Glutamatergic neuron (in vitro differentiated cells): ENCODE data around the gene EGR1. TPM values are rescaled to one million over a fixed set of nuclear protein-coding genes. Genes with fewer than 3 reads are reported as not detected.

Experiments
- DNase-seq: peaks from one replicate; pipeline ENCODE4 v3.0.0; 2022
- H3K27ac Mint-ChIP-seq: one replicate; pipeline ENCODE4 v1.8.0; 2020; ENCODE audit warnings: mild to moderate bottlenecking, mixed read lengths, inconsistent platforms; ENCODE audit not compliant: unreplicated experiment
- H3K27me3 Mint-ChIP-seq: one replicate; pipeline ENCODE4 v1.8.0; 2020; ENCODE audit warnings: mild to moderate bottlenecking, moderate library complexity, mixed read lengths, inconsistent platforms; ENCODE audit not compliant: unreplicated experiment
- H3K36me3 Mint-ChIP-seq: one replicate; pipeline ENCODE4 v1.8.0; 2020; ENCODE audit warnings: mild to moderate bottlenecking, mixed read lengths, inconsistent platforms; ENCODE audit not compliant: unreplicated experiment
- H3K4me1 Mint-ChIP-seq: one replicate; pipeline ENCODE4 v1.8.0; 2020; ENCODE audit warnings: mild to moderate bottlenecking, low read depth, mixed read lengths, inconsistent platforms; ENCODE audit not compliant: unreplicated experiment
- H3K4me3 Mint-ChIP-seq: one replicate; pipeline ENCODE4 v1.8.0; 2020; ENCODE audit warnings: mild to moderate bottlenecking, mixed read lengths, inconsistent platforms; ENCODE audit not compliant: unreplicated experiment
- H3K9me3 Mint-ChIP-seq: one replicate; pipeline ENCODE4 v1.8.0; 2020; ENCODE audit warnings: mild to moderate bottlenecking, moderate library complexity, mixed read lengths, inconsistent platforms; ENCODE audit not compliant: unreplicated experiment
- CTCF ChIP-seq: fragments of 200-600 bp; sonication (generic); IDR thresholded peaks from one replicate; pipeline ENCODE4 v1.5.0; 2021; ENCODE audit not compliant: partially characterized antibody, unreplicated experiment
- total RNA-seq: library from RNA; stranded (reverse); fragmentation: NEBNext Ultra II Directional; extraction: Animal tissue kit (Norgen Biotek cat#: 25700); gene quantifications from one replicate; pipeline ENCODE4 v1.2.1, GENCODE V29; 2021; ENCODE audit not compliant: unreplicated experiment

The EGR1 gene
- total RNA-seq, 1 donor from 2014 or later, result 1.3 TPM

- H3K27ac Mint-ChIP-seq, result peak overlapping the region; percentile 90
- H3K4me3 Mint-ChIP-seq, result peak overlapping the region; percentile 88
- H3K36me3 Mint-ChIP-seq, result peaks cover 5% of the 10 kb centered on the region
- TF ChIP-seq CTCF, result peak; percentile 92
- peak; percentile 97 for DNase-seq
- H3K4me1 Mint-ChIP-seq, result peaks cover 7% of the 10 kb centered on the region
- peaks cover 11% of the 10 kb centered on the region for H3K9me3 Mint-ChIP-seq
- H3K27me3 Mint-ChIP-seq, result peaks cover 15% of the 10 kb centered on the region
Observed at GRCh38 chr5:138464008-138464387, 1.3 kb upstream of the EGR1 start.

GRCh38 chr5:138464388-138465260, 655 bp upstream of the EGR1 start:
- H3K36me3 Mint-ChIP-seq, result peaks cover 5% of the 10 kb centered on the region
- H3K27me3 Mint-ChIP-seq, result peaks cover 15% of the 10 kb centered on the region
- H3K4me3 Mint-ChIP-seq, result peak overlapping the region; percentile 88
- peaks cover 10% of the 10 kb centered on the region for H3K9me3 Mint-ChIP-seq
- TF ChIP-seq CTCF, result peak; percentile 65
- H3K27ac Mint-ChIP-seq, result peak overlapping the region; percentile 86
- peak; percentile 95 for DNase-seq
- H3K4me1 Mint-ChIP-seq, result peaks cover 5% of the 10 kb centered on the region

GRCh38 chr5:138466125-138466899, 1.0 kb downstream of the EGR1 start:
- H3K36me3 Mint-ChIP-seq, result peaks cover 5% of the 10 kb centered on the region
- H3K27ac Mint-ChIP-seq, result no peak overlapping the region
- peaks cover 15% of the 10 kb centered on the region for H3K27me3 Mint-ChIP-seq
- peaks cover 4% of the 10 kb centered on the region for H3K4me1 Mint-ChIP-seq
- TF ChIP-seq CTCF, result no peak
- peaks cover 5% of the 10 kb centered on the region for H3K9me3 Mint-ChIP-seq
- DNase-seq, result no peak
- H3K4me3 Mint-ChIP-seq, result peak overlapping the region; percentile 79

- DNase-seq, result no peak
- peak overlapping the region; percentile 79 for H3K4me3 Mint-ChIP-seq
- peaks cover 5% of the 10 kb centered on the region for H3K36me3 Mint-ChIP-seq
- H3K9me3 Mint-ChIP-seq, result peaks cover 5% of the 10 kb centered on the region
- H3K27ac Mint-ChIP-seq, result peak overlapping the region; percentile 11
- no peaks in the 10 kb centered on the region for H3K4me1 Mint-ChIP-seq
- no peak for TF ChIP-seq CTCF
- H3K27me3 Mint-ChIP-seq, result peaks cover 15% of the 10 kb centered on the region
Observed at GRCh38 chr5:138466900-138467710, 1.8 kb downstream of the EGR1 start.
